ENCODE data around the gene CEP131.

Gene CEP131

DNA sequence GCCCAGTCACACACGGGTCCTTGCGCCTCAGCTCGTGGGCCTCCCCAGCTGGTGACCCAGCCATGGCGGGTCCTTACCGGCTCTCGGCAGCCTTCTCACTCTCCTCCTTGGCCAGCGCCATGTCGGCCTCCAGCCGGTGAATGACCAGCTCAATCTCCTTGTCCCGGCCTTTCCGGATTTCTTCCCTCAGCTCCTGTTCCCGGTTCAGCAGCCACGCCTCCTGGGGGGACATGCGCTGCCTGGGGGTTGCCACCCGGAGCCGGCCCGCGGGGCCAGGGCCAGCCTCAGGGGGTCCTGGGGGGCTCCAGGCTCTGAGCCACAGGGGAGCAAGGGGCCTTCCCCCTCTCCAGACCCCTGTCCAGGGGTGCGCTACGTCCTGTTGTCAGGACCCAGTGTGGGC is 31.6 kb downstream of the CEP131 start:
- no peaks in the 10 kb centered on the region for H3K4me1 Mint-ChIP-seq

DNA sequence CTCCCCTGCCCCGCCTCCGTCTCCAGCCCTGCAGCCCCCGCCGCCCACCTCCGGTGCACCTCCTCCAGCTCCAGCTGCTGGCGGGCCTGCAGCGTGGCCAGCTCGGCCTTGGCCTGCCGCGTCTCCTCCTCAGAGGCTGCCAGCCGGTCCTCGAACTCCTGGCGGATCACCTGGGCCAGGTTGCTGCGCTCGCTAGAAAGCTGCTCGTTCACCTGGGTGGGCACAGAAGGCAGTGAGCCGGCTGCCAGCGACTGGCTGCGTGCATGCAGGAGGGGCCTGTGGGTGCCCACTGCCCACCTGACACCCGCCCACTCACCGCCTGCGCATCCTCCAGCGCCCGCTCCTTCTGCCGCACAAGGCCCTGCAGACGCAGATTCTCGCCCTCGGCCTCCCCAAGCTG is 32.2 kb downstream of the CEP131 start:
- Mint-ChIP-seq H3K4me3 (no peak overlapping the region), H3K27me3 (no peaks in the 10 kb centered on the region), H3K27ac (no peak overlapping the region), H3K36me3 (no peaks in the 10 kb centered on the region), H3K9me3 (no peaks in the 10 kb centered on the region), H3K4me1 (no peaks in the 10 kb centered on the region)
- CTCF ChIA-PET: interaction anchor here (0.6 kb wide), 1 partner anchor 1797 kb away, joined by 5 read pairs; no protein-coding TSS in a partner anchor
- DNase-seq: no peak

More for the DNA sequence above, 31.6 kb downstream of the CEP131 start:
- CTCF ChIA-PET: no interaction called here
- no peak for DNase-seq
- H3K36me3 Mint-ChIP-seq: no peaks in the 10 kb centered on the region
- no peak overlapping the region for H3K27ac Mint-ChIP-seq
- H3K27me3 Mint-ChIP-seq: no peaks in the 10 kb centered on the region
- H3K4me3 Mint-ChIP-seq: no peak overlapping the region
- H3K9me3 Mint-ChIP-seq: no peaks in the 10 kb centered on the region

GRCh38 chr17:81189670-81190530 is 32.9 kb downstream of the CEP131 start:
- CTCF ChIA-PET: interaction anchor here (0.6 kb wide), 1 partner anchor 1797 kb away, joined by 5 read pairs; no protein-coding TSS in a partner anchor

DNA sequence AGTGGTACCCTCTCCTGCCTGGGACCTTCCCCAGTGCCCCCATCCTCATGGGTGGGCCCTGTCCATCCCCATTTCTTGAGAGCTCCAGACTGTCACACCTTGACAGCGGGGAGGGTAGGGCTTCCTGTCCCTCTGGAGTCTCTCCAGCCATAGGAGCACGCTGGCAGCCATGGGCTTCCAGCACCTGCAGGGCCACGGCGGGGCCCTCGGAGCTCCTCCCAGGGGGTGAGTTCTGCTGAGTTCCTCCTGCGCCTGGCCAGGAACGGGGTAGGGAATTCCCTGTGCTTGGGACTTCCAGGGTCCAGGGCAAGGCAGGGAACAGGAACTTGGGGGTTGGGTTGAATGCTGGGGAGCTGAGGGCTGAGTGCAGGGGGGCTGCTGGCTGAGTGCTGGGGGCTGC is 33.7 kb downstream of the CEP131 start:
- Mint-ChIP-seq H3K36me3 (no peaks in the 10 kb centered on the region), H3K9me3 (no peaks in the 10 kb centered on the region), H3K4me1 (no peaks in the 10 kb centered on the region), H3K27ac (no peak overlapping the region), H3K4me3 (no peak overlapping the region), H3K27me3 (peaks cover 3% of the 10 kb centered on the region)
- no peak for DNase-seq
- CTCF ChIA-PET: no interaction called here

More at GRCh38 chr17:81189670-81190530, 32.9 kb downstream of the CEP131 start:
- H3K4me3 Mint-ChIP-seq: no peak overlapping the region
- H3K4me1 Mint-ChIP-seq: no peaks in the 10 kb centered on the region
- DNase-seq: no peak
- H3K27ac Mint-ChIP-seq: no peak overlapping the region
- no peaks in the 10 kb centered on the region for H3K27me3 Mint-ChIP-seq
- no peaks in the 10 kb centered on the region for H3K9me3 Mint-ChIP-seq
- no peaks in the 10 kb centered on the region for H3K36me3 Mint-ChIP-seq

DNA sequence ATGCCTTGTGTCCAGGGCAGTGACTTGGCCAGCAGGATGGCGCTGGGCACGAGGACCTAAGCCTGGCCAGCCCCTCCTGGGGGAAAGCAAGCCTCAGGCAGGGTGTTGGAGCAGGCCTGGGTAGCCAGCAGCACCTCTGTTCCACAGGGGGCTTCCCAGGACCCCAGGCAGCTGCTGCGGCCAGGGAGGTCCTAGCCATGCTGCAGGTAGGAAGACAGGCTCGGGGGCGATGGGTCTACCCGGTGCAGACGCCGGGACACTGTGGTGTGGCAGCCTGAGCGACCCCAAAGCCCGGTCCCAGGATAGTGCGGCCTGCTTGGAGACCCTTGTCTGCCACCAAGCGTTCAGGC is 34.3 kb downstream of the CEP131 start:
- peaks cover 6% of the 10 kb centered on the region for H3K27me3 Mint-ChIP-seq
- no peaks in the 10 kb centered on the region for H3K9me3 Mint-ChIP-seq
- H3K4me3 Mint-ChIP-seq: no peak overlapping the region
- no peaks in the 10 kb centered on the region for H3K36me3 Mint-ChIP-seq
- DNase-seq: no peak
- no peak overlapping the region for H3K27ac Mint-ChIP-seq
- CTCF ChIA-PET: no interaction called here
- no peaks in the 10 kb centered on the region for H3K4me1 Mint-ChIP-seq

DNA sequence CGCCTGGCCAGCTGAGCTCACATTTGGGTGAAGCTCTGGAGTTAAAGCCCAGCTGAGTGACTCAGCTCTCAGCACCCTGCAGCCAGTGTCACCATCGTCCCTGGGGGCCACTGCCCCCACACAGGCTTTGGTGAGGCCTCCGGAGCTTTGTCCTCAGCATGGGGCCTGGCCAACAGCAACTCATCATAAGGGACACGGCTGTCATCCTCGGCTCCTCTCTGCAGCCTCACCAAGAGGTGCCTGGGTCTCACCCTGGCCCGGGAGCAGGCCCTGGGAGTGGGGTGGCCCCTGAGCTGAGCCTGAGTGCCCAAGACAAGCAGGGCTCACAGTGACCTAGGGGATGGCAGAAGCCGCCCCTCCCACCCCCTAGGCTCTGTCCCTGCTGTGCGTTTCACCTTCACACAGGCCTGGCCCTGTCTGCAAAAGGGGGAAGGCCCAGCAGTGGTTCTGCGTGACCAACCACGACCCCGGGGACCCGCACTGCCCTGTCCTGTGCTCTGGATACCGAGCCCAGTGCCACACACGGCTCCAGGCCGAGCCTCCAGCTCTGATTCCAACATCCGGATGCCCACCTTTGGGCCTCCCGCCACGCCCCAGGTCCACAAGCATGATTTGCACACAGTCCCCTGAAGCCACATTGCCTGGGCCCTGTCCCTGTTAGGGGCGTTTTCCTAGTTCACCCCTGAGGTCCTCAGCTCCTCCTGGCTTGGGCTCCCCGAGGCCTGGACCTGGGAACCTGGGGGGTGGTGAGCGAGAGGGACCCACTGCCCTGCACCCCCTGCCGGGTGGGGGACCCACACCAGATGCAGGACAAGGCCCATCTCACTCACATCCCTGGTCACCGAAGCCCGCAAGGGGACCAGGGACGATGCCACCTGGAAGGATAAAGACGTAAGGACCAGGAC is 34.9 kb downstream of the CEP131 start:
- Mint-ChIP-seq H3K4me1 (no peaks in the 10 kb centered on the region), H3K27ac (no peak overlapping the region), H3K4me3 (no peak overlapping the region), H3K27me3 (peaks cover 7% of the 10 kb centered on the region), H3K9me3 (no peaks in the 10 kb centered on the region), H3K36me3 (no peaks in the 10 kb centered on the region)
- no peak for DNase-seq
- CTCF ChIA-PET: no interaction called here

GRCh38 chr17:81187120-81187519 is 35.6 kb downstream of the CEP131 start:
- Mint-ChIP-seq H3K4me3 (no peak overlapping the region), H3K9me3 (no peaks in the 10 kb centered on the region), H3K36me3 (no peaks in the 10 kb centered on the region), H3K4me1 (no peaks in the 10 kb centered on the region), H3K27me3 (peaks cover 11% of the 10 kb centered on the region), H3K27ac (no peak overlapping the region)
- CTCF ChIA-PET: no interaction called here
- no peak for DNase-seq

DNA sequence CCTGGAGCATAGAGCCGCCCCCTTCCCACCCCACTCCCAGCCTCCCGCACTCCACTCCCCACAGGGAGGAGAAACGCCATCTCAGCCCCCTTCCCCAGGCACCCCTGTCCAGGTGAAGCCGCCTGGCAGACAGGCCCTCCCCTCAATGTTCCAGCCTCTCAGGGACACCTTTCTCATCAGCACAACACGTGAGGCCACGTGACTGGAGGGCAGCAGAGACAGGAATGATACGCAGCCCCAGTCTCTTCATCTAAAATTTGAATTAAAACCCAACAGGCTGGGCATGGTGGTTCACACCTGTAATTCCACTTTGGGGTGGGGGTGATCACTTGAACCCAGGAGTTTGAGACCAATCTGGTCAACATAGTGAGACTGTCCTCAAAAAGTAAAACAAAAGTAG is 36.6 kb downstream of the CEP131 start:
- H3K4me3 Mint-ChIP-seq: no peak overlapping the region
- no peak for DNase-seq
- no peaks in the 10 kb centered on the region for H3K4me1 Mint-ChIP-seq
- no peak overlapping the region for H3K27ac Mint-ChIP-seq
- H3K9me3 Mint-ChIP-seq: no peaks in the 10 kb centered on the region
- H3K36me3 Mint-ChIP-seq: no peaks in the 10 kb centered on the region
- CTCF ChIA-PET: no interaction called here
- peaks cover 11% of the 10 kb centered on the region for H3K27me3 Mint-ChIP-seq

DNA sequence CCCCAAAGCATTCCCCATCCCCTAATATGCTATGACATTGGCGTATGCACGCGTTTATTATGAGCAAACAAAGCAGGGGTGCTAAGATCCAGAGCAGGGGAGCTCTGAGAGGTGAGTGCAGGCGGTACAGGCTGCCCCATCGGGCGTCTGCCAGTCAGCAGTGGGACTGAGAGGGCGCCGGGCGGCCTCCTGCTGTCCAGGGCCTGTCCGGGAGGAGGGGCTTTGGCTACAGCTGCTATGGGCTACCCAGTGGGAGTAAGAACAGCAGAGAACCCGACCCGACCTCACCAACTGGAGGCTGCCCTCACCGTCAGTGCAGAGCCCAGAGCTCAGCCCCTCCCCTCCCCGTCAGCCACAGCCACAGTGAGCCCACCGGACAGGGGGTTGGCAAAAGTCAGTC is 38.2 kb downstream of the CEP131 start:
- H3K27ac Mint-ChIP-seq: no peak overlapping the region
- no peak for DNase-seq
- H3K36me3 Mint-ChIP-seq: no peaks in the 10 kb centered on the region
- no peak overlapping the region for H3K4me3 Mint-ChIP-seq
- CTCF ChIA-PET: no interaction called here
- H3K9me3 Mint-ChIP-seq: no peaks in the 10 kb centered on the region
- H3K27me3 Mint-ChIP-seq: peaks cover 11% of the 10 kb centered on the region
- no peaks in the 10 kb centered on the region for H3K4me1 Mint-ChIP-seq

- Mint-ChIP-seq H3K27ac (no peak overlapping the region), H3K36me3 (no peaks in the 10 kb centered on the region), H3K9me3 (no peaks in the 10 kb centered on the region), H3K27me3 (peaks cover 11% of the 10 kb centered on the region), H3K4me3 (no peak overlapping the region), H3K4me1 (no peaks in the 10 kb centered on the region)
- DNase-seq: no peak
- CTCF ChIA-PET: no interaction called here
Observed at GRCh38 chr17:81183807-81184206, 39.0 kb downstream of the CEP131 start.

DNA sequence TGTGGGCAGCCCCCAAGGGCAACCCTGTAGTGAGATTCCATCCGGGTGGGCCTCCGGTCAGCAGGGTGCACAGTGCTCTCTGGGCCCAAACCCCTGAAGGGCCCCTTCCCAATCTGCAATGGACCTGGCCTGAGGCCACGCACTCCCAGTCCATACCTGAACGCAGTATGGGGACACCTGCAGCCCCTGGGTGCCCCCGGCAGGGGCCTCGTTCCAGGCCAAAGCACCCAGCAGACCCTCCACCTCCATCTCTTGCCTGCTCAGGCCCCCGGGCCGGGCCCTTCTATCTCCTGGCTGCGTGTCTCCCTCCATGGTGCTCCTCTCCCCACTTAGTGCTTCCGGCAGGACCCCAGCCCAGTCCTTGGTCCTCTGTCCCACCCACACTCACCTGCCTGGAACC is 39.4 kb downstream of the CEP131 start:
- CTCF ChIA-PET: no interaction called here
- no peaks in the 10 kb centered on the region for H3K4me1 Mint-ChIP-seq
- H3K27ac Mint-ChIP-seq: no peak overlapping the region
- H3K36me3 Mint-ChIP-seq: no peaks in the 10 kb centered on the region
- no peaks in the 10 kb centered on the region for H3K9me3 Mint-ChIP-seq
- no peak overlapping the region for H3K4me3 Mint-ChIP-seq
- peaks cover 11% of the 10 kb centered on the region for H3K27me3 Mint-ChIP-seq
- DNase-seq: no peak

DNA sequence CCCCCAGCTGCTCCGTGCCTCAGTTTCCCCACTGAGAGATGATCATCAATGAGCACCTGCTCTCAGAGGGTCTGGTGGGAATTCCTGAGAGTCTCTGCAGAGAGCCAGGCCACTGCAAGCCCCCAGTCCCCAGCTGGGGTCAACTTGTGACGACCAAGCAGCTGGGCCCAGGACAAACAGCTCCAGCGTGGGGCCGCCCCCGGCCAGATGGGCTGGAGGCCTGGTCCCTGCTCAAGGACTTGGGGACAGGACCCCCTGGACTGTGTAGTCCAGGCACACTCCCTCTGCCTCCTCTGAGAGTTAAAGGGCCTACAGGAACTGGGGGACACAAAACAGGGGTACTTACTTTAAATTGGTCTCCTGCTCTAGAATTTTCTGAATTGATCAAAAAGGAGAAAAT is 40.2 kb downstream of the CEP131 start:
- no peak for DNase-seq
- CTCF ChIA-PET: no interaction called here
- no peak overlapping the region for H3K27ac Mint-ChIP-seq

GRCh38 chr17:81181811-81182185 is 41.0 kb downstream of the CEP131 start:
- Mint-ChIP-seq H3K27ac (no peak overlapping the region), H3K9me3 (no peaks in the 10 kb centered on the region)

More for the DNA sequence above, 40.2 kb downstream of the CEP131 start:
- Mint-ChIP-seq H3K9me3 (no peaks in the 10 kb centered on the region), H3K27me3 (peaks cover 11% of the 10 kb centered on the region), H3K36me3 (no peaks in the 10 kb centered on the region), H3K4me3 (no peak overlapping the region), H3K4me1 (no peaks in the 10 kb centered on the region)

GRCh38 chr17:81180836-81181810 is 41.6 kb downstream of the CEP131 start:
- Mint-ChIP-seq H3K27me3 (peaks cover 11% of the 10 kb centered on the region), H3K9me3 (no peaks in the 10 kb centered on the region), H3K4me1 (no peaks in the 10 kb centered on the region), H3K36me3 (no peaks in the 10 kb centered on the region), H3K27ac (no peak overlapping the region), H3K4me3 (no peak overlapping the region)
- CTCF ChIA-PET: no interaction called here
- DNase-seq: no peak

More at GRCh38 chr17:81181811-81182185, 41.0 kb downstream of the CEP131 start:
- Mint-ChIP-seq H3K36me3 (no peaks in the 10 kb centered on the region), H3K27me3 (peaks cover 11% of the 10 kb centered on the region), H3K4me3 (no peak overlapping the region), H3K4me1 (no peaks in the 10 kb centered on the region)
- no peak for DNase-seq
- CTCF ChIA-PET: no interaction called here

Data from activated naive CD4-positive, alpha-beta T cell treated with anti-CD3 and anti-CD28 coated beads, Interleukin-2, amount 10 ng/mL, durations not matched to agents 7 days and 5 days (primary cell).